NCI-H446 (cell line): ENCODE measurements around the gene SORBS1.
A peak's percentile ranks its signal among the peaks of the same experiment; 100 is the strongest.

Source experiments
- DNase-seq, 2 experiments: peaks; one replicate each; lab custom pipeline; 2025; lab: John Stamatoyannopoulos, UW

Gene SORBS1

DNA sequence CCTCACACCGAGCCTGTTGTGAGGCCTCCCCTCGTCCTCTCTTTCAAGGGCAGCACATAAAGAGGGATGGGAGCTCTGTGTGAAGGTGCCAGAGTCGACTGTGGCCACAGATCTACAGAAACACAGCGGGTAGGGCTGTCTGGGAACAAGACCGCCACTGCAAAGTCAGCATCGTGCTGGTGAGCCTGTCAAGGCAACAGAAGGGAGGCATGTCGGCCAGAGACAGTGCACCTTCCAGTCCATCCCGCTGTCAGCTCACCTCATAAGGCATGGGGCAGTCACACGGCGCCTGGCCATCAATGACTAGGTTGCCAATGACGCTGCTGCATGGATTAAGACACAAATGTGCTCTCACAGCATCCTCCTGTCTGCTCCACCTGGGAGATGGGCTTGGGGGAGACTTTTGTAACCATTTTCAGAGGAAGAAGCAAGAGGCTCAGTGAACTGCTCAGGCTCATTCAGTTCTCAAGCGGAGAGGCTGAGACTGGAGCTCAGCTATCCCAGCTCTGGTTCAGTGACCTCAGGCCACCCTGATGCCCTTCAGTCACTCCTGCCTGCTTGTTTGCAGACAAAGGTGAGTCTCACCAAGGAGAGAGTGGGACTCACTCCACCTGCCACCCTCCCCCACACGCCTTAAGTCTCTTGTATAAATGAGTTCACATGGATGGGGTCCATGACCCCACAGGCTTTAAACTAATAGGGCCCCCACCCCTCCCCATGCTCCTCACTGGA, 125.5 kb downstream of the SORBS1 start:
- DNase-seq = no peak

DNA sequence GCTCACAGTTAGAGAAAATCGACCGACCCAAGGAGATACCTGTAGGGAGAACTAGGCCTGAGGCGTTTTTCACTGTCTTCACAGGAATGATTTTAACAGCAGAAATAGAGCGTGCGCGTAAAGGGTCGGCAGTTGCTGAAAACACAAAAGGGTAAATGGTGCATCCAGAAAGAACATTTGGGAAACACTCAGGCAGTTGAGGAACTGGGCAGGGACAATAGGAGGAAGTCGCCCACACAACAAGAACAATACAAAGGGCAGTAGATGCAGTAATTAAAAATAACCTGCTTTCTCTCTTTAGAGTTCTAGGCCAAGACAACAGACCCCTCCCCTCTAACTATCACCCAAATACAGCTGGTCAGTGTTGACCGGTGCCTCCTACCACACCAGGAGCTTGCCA, 126.6 kb downstream of the SORBS1 start:
- DNase-seq = no peak

DNA sequence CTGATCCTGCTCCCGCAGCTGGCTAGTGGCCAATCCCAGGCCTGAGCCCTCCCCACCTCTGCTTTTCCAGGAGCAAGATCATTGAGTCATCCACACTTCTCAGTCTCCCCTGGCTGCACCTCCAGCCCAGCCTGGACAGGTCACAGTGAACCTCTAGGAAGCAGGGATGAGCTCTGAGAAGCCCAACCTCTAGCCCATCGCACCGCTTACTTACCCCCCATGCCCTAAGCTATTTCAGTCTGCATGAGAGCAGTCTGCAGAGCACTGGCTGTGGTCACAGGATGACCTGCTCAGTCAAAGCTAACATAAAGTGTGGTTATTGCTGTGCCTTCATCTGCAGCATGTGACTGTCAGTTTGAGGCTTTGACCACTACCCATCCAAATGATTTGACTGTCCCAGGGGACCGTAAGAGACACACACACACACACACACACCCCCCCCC, 129.2 kb downstream of the SORBS1 start:
- DNase-seq = no peak

DNA sequence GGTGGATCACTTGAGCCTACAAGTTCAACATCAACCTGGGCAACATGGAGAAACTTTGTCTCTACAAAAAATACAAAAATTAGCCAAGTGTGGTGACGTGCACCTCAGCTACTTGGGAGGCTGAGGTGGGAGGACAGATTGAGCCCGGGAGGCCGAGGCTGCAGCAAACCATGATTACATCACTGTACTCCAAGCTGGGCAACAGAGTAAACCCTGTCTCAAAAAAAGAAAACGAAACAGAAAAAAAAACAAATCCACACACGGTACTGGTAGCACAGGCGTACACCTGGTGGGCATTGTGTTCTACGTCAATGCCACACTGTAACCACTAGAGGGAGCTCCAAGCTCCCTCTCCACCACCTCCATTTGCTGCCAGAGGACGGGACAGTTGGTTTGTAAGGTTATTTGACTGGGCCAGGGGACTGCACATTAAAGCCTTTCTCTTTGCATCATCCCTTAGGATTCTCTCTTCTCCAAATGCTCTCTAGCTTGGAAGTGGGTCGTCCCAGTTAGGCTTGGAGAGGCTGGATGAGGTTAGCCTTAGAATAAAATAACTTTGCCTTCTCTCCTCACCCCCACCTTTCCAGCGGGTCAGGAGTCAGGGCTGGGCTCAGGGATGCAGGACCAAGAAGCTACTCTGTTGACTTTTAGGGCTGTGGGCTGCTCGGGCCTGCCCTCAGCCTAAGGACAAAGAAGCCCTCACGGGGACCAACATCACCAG, 130.8 kb downstream of the SORBS1 start:
- peak in 1 of 2 experiments; percentile 52 for DNase-seq

DNA sequence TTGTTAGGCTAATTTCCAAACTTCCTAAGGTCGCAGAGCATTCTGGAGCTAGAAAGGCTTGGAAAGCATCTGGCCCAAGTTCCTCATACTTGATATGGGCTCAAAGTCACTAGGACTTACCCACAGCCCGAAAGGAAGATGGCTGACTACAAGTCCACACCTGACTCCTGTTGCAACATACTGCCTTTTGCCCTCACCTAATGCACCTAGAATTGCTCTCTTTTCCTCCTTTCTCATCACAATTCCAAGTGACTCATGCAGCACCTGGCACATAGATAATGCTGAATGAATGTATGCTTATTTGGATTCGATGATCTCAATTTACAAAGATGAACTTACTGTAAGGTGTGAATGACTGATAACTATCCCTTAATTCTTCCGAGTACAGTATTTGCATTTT, 131.5 kb downstream of the SORBS1 start:
- no peak for DNase-seq

DNA sequence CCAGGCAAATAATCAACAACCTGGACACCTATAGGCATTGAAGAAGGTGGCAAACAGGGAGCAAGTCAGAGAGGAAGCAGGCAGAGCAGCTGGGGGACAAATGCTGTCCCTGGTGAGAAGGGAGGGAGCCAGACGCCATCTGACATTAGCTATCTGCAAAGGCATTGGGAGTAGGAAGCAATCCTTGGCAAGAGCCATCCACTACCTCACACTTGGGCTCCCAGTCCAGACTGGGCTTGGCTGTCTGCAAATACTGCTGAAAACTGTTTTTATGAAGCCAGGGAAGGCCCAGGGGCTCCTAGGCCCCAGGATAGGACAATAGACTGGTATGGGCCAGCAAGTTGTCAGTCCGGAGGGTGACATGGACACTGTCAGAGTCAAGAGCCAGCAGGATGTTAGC, 132.5 kb downstream of the SORBS1 start:
- no peak for DNase-seq

DNA sequence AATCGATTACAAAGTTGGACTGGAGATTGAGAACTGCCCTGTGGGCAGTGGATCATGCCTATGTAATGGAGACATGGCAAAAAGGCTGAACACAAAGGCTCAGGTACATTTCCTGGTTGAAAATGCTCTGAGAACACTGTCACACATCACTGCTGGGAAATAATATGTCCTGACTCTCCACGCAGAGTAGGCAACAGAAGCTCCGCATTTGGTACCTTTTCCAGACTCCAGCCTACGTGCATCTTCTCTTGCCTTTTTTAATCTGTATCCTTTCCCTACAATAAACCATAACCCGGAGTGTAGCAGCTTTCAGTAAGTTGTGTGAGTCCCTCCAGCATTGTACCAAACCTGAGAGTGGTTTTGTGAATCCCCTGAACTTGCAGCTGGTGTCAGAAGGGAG, 134.7 kb downstream of the SORBS1 start:
- DNase-seq = no peak

DNA sequence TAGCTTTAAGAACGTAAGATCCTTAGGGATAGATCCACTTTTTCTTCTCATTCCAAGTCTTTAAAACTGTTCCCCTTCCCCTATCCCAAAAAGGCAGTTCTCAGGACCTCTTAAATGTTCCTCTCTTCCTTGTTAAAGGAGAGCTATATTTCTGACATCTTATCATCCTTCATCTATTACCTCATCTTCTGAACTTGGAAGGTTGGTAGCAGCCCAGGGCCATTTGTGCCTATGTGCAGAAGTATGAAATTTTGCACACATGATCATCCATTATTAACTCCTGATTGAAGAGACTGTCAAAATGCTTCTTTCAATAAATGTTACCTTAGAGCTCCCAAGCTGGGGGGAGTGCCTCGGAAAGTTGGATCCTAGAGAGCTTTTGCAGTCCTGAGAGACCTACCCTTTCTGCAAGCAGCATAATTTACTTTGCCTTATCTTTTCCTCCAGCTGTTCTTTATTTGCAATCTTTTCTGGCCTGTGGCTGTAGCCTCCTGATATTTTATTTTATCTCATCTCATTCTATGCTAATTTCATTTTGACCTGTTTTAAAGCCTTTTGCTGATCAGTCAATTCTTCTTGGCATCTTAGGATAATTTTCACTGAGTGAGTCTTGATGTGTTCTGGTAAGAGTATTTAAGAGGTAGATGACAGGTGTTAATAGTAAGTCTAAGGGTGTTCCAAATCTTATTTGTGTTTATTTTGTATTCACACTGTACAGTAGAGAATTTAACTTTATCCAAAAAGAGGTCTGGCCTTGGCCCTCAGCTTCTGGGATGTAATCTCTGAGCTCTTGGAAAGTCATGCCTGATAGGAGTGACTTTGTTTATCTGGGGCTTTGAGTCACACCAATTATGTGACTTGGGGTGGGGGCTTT, 135.3 kb downstream of the SORBS1 start:
- DNase-seq = no peak

DNA sequence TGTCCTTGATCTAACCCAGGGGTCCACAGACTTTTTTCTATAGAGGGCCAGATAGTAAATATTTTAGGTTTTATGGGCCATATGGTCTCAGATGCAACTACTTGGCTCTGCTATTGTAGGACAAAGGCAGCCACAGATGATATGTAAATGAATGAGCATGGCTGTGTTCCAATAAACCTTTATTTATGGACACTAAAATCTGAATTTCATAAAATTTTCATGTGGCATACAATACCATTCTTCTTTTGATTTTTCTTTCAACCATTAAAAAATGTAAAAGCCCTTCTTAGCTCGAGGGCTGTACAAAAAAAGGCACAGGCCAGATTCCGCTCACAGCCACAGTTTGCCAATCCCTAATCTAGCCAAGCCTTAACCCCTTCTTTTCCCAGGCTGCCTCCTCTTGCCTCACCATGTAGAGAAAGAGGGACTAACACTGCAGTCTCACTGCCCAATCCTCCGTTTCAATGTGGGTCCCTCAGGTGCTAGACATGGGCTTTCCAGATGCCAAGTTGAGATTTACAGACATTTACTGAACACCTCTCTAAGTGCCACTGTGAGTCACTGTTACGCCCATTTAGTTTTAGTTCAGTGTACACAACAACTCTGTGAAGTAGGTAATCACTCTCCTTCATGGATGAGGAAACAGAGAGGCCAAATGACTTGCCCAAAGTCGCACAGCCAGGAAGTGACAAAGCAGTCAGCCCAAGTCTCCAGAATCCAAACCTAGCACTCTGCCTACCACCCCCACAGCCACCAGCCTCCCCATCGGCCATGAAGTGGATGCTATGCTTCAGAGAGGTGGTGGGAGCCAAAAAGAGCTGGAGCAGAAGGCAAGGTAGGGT, 137.8 kb downstream of the SORBS1 start:
- peak in 1 of 2 experiments; percentile 12 for DNase-seq

DNA sequence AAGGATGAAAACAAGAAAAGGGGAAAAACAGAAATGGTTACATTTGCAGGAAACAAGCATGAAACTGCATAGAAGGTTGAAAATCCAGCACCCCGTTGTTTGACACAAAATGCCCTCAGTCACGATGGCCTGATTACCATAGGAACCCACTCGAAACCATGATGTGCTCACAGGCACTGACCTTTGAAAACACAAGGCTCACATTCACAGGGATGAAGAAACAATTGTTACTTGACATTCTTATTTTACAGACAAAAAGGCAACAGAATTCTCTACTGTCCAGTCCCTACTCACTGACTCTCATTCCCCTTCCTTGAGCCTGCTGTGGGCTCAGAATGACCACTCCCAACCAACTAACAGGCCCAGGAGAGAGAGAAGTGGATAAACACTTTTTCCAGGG, 138.9 kb downstream of the SORBS1 start:
- no peak for DNase-seq

DNA sequence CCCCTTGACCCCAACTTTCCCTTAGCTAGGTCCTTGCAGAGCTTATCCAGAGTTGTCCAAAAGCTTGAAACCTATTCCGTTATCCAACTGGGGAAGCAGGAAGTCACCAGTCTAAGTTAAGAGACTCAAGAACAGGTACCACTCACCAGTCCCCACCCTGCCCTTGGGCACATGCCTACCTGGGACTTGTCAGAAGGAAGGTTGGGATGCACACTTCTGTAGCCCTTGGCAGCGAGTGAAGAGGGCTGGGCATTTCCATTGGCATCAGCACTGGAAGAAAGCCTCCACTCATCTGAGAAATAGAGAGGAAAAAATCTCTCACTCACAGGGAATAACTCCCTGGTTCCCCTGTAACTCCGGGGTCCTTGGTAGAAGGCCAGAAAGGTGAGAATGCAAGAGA, 139.4 kb downstream of the SORBS1 start:
- DNase-seq = no peak

DNA sequence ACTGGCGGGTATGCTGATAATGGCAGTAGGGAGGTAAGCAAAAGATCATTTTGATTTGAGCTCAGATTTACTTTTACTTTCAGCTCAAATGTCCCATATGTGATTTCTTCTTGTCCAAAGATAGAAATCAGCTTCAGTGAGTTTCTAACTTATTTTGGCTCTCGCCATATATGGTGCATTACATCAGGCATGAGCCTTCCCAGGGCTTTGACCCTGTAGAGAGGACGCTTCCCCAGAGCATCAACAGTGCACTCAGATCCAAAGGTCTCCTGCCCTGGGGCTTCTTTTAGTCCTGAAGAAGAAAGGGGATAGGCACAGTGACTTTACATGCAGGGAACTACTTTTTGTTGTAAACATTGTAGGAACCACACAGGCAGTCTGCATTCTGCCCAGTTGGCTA, 141.8 kb downstream of the SORBS1 start:
- no peak for DNase-seq

DNA sequence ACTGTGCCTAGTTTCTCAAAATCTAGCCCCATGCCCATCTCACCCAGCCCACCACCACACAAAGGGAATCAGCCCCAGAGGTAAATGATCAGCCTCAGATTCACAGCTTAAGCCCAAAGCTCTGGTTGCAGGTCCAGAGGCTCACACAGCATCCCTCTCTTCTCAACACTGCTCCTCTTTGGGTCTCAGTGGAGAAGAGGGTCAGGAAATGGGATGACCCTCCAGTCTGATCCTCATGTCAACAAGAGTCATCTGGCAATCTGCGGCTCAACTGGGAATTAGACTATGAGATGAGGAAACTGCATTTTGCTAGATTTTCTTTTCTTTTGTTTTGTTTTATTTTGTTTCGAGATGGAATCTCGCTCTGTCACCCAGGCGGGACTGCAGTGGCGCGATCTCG, 144.2 kb downstream of the SORBS1 start:
- DNase-seq = no peak

DNA sequence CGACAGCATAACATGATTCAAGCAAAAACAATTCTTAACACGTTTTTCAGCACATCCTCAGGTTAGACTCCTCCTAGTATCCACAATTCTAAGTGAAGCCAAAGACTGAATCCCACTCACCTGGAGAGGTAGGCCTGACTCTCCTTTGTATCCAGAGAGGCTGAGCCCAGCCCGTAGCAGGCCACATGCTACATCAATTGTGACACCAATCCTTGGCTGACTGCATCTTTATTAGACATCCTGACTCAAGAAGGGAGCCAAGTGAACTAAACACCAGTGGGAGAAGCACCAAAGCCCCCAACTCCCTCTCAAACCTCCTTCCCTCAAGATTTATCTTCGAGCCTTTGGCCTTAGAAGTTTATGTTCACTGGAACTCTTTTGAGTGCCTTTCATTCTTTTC, 144.9 kb downstream of the SORBS1 start:
- no peak for DNase-seq

DNA sequence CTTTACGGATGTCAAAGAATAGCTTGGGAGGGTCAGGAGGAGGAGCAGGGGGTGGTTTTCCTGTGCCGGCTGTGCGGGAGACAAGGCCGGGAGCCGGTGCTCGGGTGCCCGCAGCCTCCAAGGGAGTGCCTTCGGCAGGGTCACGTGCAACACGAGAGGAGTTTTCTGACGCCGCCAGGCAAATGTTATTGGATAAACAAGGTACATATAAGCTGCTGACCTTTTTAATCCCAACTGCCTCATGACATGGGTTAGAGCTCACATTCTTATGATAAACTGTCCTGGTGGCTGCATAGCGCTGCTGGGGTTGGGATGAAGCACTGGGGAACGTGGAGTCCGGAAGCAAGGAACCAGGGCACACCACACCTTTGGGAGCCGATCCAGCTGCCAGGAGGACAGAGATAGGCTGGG, 145.5 kb downstream of the SORBS1 start:
- no peak for DNase-seq

DNA sequence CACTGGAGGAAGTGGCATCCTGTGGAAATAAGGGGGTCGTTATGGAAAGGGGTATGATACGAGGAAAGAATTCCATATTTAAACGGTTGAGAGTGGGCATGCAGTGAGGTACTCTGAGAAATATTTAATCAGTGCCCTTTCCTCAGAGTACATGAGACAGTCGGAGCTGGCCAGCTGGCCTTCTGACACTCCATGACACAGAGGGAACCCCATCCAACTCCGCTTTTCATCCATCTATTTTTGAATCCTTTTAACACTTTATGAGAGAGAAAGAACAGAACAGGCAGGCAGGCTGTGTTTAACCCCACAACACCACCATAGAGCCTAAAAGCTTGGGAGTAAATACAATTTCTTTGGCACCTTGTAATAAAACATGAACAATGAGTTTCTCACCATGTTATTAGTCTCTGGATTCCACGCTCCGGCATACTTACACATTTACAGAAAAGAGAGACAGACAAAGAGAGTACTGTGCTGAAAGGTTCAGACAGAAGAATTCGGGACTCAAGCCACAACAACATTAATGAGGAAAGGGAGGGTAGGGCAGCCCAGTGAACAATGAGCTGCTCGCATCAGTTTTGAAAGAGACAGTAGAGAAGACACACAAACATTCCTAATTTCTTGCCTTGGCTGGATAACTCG, 146.2 kb downstream of the SORBS1 start:
- DNase-seq = no peak

DNA sequence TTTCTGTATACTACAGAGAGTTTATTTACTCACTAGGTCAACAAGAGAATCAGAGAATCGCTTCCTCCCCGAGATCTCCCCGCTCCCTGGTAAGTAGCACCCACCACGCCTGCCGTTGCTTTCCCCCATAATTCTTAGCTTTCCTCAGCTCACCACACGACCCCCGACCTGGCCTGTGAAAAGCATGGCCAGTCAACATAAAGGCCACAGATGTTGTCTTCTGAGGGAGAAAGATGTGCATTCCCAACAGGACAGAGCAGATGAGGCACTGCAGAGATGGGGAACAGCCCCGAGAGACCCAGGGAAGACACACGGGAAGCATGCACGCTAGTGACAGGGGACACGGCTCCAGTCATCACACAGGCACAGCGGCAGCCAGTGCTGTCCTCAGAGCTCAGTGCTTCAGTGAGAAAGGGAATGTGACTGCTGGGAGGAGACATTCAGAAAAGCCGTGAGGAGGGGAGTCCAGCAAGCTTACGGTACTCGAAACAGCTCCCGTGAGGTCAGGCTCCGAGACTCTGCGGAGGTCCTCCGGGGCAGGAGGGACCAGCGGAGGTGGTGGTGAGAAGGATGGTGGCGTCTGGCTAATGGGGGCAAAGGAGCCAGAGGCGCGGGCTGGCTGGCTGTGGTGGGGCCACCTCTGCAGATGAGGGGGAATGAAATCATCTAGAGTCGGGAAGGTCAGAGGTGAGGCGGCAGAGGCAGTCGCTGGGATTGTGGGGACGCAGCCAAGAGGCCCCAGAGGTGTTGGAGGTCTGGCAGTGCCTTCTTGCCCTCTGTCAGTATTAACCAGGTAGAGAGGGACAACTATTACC, 146.9 kb downstream of the SORBS1 start:
- DNase-seq = no peak

DNA sequence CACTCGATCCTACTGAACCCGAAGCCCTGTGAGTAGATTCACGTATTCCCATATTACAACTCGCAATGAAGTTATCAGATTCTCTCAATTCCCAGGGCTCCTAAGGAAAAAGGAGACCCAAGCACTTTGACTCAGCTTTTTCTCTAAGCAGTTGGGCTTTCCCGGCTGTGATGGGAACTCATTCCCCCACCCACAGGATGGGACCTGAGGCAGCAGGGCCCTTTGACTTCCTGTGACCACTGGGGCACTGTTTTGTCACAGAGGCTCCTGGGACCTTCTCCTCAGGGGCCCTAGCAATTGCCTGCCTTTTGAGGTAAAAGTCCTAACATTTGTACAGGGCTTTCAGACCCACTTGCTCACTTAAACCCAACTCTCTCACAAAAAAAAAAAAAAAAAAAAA, 147.6 kb downstream of the SORBS1 start:
- DNase-seq = no peak

DNA sequence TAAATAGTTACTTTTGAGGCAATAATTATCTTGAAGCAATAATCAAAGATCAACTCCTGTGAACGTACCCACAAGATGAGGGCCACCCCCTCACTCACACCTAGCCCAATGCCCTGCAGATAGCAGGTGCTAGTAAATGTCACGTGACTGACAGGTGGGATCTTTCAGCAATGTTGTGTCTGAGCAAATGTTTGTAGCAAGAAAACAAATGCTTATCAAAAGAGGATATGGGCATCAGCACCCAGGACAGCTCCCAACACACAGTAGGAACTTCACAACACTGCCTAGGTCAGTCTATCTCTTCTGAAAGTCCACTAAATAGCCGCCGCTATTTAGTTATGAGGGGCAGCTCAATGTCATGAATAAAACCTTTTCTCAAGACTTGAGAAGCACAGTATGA, 149.5 kb downstream of the SORBS1 start:
- no peak for DNase-seq
